Stomach (tissue), 9 donors: ENCODE results near the gene OPCML. TPM values are rescaled to one million over a fixed set of nuclear protein-coding genes. Genes with fewer than 3 reads are reported as not detected.

Experiments
- DNase-seq, 2 donors: peaks; one replicate each; pipeline versions ENCODE4 v3.0.0 to v3.0.0-alpha.2; 2013 to 2019
- H3K27ac ChIP-seq, 5 donors: fragments of 200-600 bp in 4 of 5; sonication (generic) in 4 of 5; one replicate each; pipeline ENCODE4 v1.5.1; 2013 to 2019; ENCODE audit warnings: mild to moderate bottlenecking in 1 of 5, moderate library complexity in 1 of 5
- H3K27me3 ChIP-seq, 3 donors: fragments of 200-600 bp; sonication (generic); one replicate each; pipeline ENCODE4 v1.5.1; 2017 to 2019; ENCODE audit warnings: mixed run types in 1 of 3
- H3K36me3 ChIP-seq, 4 donors: fragments of 200-600 bp; sonication (generic); 1 replicate in 3 of 4; 2 replicates in 1 of 4; pipeline ENCODE4 v1.5.1; 2016 to 2019
- H3K4me1 ChIP-seq, 4 donors: fragments of 200-600 bp; sonication (generic); one replicate each; pipeline ENCODE4 v1.5.1; 2016 to 2019
- H3K4me3 ChIP-seq, 4 donors: fragments of 200-600 bp; sonication (generic) in 3 of 4; one replicate each; pipeline ENCODE4 v1.5.1; 2016 to 2019; ENCODE audit warnings: mild to moderate bottlenecking in 1 of 4
- H3K9me3 ChIP-seq, 4 donors: fragments of 200-600 bp; sonication (generic); one replicate each; pipeline ENCODE4 v1.5.1; 2016 to 2019
- EP300 ChIP-seq: sonication (generic); formaldehyde crosslinking; IDR thresholded peaks from one replicate; pipeline ENCODE4 v1.6.1; 2017; ENCODE audit warnings: antibody characterized with exemption
- POLR2A ChIP-seq, 4 donors: fragments of 450-650 bp; IDR thresholded peaks; one replicate each; pipeline ENCODE4 v1.6.1; 2016; ENCODE audit warnings: antibody characterized with exemption in 4 of 4, control low read depth in 2 of 4, mild to moderate bottlenecking in 1 of 4, moderate library complexity in 1 of 4
- POLR2AphosphoS5 ChIP-seq, 3 donors: sonication (generic); formaldehyde crosslinking; IDR thresholded peaks; one replicate each; pipeline ENCODE4 v1.6.1; 2016; ENCODE audit warnings: antibody characterized with exemption in 3 of 3
- WGBS, 5 donors: extraction: QIAGEN DNeasy Blood & Tissue Kit in 3 of 5; methylation state at CpG; one replicate each; pipeline versions ENCODE4 v1.1.5 to v1.1.7; 2013 to 2018; 5-methylcytosine and 5-hydroxymethylcytosine counted together
- intact Hi-C: fragments of 100-400 bp; cut with DNase I; formaldehyde crosslinking; loops from one replicate; pipeline ENCODE4 v1.15.1; 2023; ENCODE audit warnings: low total_unique reads
- polyA plus RNA-seq, 3 donors: library from polyadenylated mRNA; stranded (reverse); fragments of 200-250 nt; gene quantifications; one replicate each; pipeline ENCODE4 v1.2.3, GENCODE V29; 2013
- total RNA-seq, 5 donors: library from RNA; depleted of rRNA; stranded (reverse); fragments of >200 nt; gene quantifications; one replicate each; pipeline versions ENCODE4 v1.1.0 to v1.2.3, GENCODE V29; 2014 to 2016
- TF ChIP-seq, protein P1 (sequence below), 7 experiments: fragments of 450-650 bp in 4 of 7; fragments of 200-600 bp in 3 of 7; sonication (generic) in 3 of 7; IDR thresholded peaks; one replicate each; pipeline ENCODE4 v1.5.1; 2016 to 2019; ENCODE audit warnings: antibody characterized with exemption in 7 of 7, control low read depth in 2 of 7, mild to moderate bottlenecking in 1 of 7
- donor health status: healthy with polysubstance abuse.
- donor health status: Bipolar disorder and iron deficiency.
- donor health status: healthy.

The OPCML gene
- total and polyA plus RNA-seq, 8 donors = 0.03 to 0.92 (median 0.55) TPM; not detected in 3

DNA sequence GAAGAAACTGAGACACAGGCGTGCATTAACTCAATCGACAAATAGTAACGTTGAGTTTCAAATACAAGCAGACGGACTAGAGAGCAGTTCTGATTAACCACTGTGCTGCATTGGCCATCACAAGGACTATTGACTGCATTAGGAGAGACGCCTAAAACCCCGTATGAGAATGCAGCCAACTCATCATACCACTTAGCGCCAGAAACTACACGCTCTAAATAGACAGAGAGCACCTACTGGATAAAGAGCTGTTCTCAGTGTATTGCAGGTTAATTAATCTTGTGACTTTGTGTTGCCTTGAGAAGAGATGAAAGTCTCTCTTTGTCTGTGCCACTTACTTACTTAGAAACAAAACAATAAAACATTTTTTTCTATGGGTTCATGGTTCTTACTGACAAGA is 484.0 kb downstream of the OPCML start:
- TF ChIP-seq, protein P1, sequence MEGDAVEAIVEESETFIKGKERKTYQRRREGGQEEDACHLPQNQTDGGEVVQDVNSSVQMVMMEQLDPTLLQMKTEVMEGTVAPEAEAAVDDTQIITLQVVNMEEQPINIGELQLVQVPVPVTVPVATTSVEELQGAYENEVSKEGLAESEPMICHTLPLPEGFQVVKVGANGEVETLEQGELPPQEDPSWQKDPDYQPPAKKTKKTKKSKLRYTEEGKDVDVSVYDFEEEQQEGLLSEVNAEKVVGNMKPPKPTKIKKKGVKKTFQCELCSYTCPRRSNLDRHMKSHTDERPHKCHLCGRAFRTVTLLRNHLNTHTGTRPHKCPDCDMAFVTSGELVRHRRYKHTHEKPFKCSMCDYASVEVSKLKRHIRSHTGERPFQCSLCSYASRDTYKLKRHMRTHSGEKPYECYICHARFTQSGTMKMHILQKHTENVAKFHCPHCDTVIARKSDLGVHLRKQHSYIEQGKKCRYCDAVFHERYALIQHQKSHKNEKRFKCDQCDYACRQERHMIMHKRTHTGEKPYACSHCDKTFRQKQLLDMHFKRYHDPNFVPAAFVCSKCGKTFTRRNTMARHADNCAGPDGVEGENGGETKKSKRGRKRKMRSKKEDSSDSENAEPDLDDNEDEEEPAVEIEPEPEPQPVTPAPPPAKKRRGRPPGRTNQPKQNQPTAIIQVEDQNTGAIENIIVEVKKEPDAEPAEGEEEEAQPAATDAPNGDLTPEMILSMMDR (IDR thresholded peaks at IDR 0.05) = no peak
- TF ChIP-seq POLR2AphosphoS5 (IDR thresholded peaks at IDR 0.05) (no peak), EP300 (no peak), POLR2A (IDR thresholded peaks at IDR 0.05) (no peak)
- H3K27ac ChIP-seq = no peak overlapping the region
- H3K36me3 ChIP-seq = no peaks in the 10 kb centered on the region
- 79 to 86% (median 84%) methylated on average over 8 of the region's 8 CpGs for WGBS, 5 donors
- no peak for DNase-seq
- no peak overlapping the region for H3K4me3 ChIP-seq
- intact Hi-C loops = no loop called here
- peaks cover 0 to 80% (median 2%) of the 10 kb centered on the region in 3 donors for H3K27me3 ChIP-seq
- H3K4me1 ChIP-seq = no peaks in the 10 kb centered on the region
- no peaks in the 10 kb centered on the region for H3K9me3 ChIP-seq

DNA sequence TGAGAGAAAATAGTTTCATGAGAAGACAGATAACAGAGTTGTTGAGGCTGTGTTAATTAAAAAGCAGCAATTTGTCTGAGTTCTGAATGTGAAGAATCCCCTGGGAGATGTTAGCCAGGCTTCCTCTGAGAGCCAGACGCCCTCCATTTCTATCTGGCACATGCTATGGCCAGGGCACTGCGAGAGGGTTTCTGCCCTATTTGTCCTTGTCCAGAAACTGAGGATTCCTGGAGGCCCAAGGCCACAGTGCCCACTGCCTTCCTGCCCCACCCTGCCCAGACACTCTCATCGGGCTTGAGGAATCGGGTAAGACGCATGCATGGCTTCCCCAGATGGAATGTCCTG is 484.6 kb downstream of the OPCML start:
- no peak for TF ChIP-seq EP300
- no peak for TF ChIP-seq POLR2A (IDR thresholded peaks at IDR 0.05)
- TF ChIP-seq, protein P1 (IDR thresholded peaks at IDR 0.05) = no peak
- TF ChIP-seq POLR2AphosphoS5 (IDR thresholded peaks at IDR 0.05) = no peak

DNA sequence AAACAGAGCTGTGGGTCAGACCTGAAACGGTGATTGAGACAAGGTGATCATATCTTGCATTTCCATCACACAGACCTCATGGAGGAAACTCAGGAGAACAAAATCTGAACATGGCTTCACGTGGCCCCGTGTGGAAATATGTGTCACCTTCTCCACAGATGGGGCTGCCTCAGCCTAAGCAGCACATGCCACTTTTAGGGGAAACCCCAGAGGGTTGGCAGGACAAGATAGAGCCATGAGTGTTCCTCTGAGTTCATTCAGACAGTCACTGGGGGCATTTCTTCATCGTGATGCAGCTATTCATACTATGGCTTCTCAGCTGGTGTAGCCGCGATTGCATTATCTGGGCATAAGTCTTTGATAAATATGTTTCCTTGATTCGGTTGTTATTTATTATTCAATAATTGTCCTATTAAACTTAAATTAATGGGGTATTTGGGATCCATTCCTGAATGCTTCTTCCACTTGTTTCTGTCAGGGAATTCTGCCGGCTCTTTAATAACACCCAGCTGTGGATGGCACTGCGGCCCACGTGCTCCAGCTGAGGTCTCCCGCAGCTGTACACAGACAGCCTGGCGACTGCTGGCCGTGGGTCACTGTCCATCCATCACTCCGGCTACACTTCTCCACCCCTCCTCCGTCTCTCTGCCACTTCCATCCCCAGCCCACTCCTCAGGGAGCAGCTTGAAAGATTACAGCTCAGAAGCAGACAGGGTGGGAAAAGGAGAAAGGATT is 485.1 kb downstream of the OPCML start:
- H3K27me3 ChIP-seq = peaks cover 0 to 91% (median 6%) of the 10 kb centered on the region in 3 donors
- TF ChIP-seq POLR2AphosphoS5 (IDR thresholded peaks at IDR 0.05) (no peak), POLR2A (IDR thresholded peaks at IDR 0.05) (no peak), EP300 (no peak)
- TF ChIP-seq, protein P1 (IDR thresholded peaks at IDR 0.05) = no peak
- H3K4me3 ChIP-seq = no peak overlapping the region
- intact Hi-C loops = no loop called here
- no peak overlapping the region for H3K27ac ChIP-seq
- H3K9me3 ChIP-seq = no peaks in the 10 kb centered on the region
- H3K4me1 ChIP-seq = no peaks in the 10 kb centered on the region
- H3K36me3 ChIP-seq = no peaks in the 10 kb centered on the region
- no peak for DNase-seq
- 49 to 62% (median 52%) methylated on average over 15 of the region's 15 CpGs for WGBS, 5 donors

More for the DNA sequence above, 484.6 kb downstream of the OPCML start:
- 57 to 70% (median 61%) methylated on average over 5 of the region's 5 CpGs for WGBS, 5 donors
- Histone ChIP-seq H3K27me3 (peaks cover 0 to 86% (median 6%) of the 10 kb centered on the region in 3 donors), H3K4me3 (no peak overlapping the region), H3K36me3 (no peaks in the 10 kb centered on the region), H3K4me1 (no peaks in the 10 kb centered on the region), H3K9me3 (no peaks in the 10 kb centered on the region), H3K27ac (no peak overlapping the region)
- no peak for DNase-seq
- intact Hi-C loops = no loop called here

DNA sequence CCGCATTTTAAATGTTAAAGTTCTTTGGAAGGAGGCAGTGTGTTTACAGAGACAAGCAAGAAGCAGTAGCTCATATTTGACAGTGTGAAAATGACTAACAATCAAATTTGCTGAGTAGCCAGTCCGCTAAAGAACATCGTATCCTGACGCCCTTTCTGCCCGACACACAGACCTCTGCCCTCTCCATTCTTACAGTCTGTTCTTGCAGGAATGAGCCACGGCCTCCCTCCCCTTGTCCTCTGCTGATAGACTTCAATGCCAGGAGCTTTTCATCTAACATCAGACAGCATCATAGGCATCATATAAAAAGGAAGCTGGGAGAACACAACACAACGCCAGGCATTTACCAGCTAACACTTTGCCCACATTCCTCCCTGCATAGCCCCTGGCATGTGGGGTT is 486.0 kb downstream of the OPCML start:
- H3K9me3 ChIP-seq = no peaks in the 10 kb centered on the region
- WGBS, 5 donors = 50 to 79% (median 60%) methylated on average over 7 of the region's 7 CpGs
- H3K36me3 ChIP-seq = no peaks in the 10 kb centered on the region
- no peak overlapping the region for H3K4me3 ChIP-seq
- intact Hi-C loops = no loop called here
- no peaks in the 10 kb centered on the region for H3K4me1 ChIP-seq
- peaks cover 0 to 95% (median 14%) of the 10 kb centered on the region in 3 donors for H3K27me3 ChIP-seq
- TF ChIP-seq POLR2A (IDR thresholded peaks at IDR 0.05) = no peak
- TF ChIP-seq POLR2AphosphoS5 (IDR thresholded peaks at IDR 0.05) = no peak
- no peak for TF ChIP-seq EP300
- TF ChIP-seq, protein P1 (IDR thresholded peaks at IDR 0.05) = no peak
- H3K27ac ChIP-seq = no peak overlapping the region
- DNase-seq = no peak
